ENCODE measurements around the gene HMGCS2. TPM values are rescaled to one million over a fixed set of nuclear protein-coding genes. Genes with fewer than 3 reads are reported as not detected.
A peak's percentile ranks its signal among the peaks of the same experiment; 100 is the strongest.

Gene HMGCS2
- polyA plus RNA-seq, 1 donor: 79.7 TPM

- no peak for DNase-seq
These were observed 5.8 kb downstream of the HMGCS2 start for GRCh38 chr1:119762953-119763352.

DNA sequence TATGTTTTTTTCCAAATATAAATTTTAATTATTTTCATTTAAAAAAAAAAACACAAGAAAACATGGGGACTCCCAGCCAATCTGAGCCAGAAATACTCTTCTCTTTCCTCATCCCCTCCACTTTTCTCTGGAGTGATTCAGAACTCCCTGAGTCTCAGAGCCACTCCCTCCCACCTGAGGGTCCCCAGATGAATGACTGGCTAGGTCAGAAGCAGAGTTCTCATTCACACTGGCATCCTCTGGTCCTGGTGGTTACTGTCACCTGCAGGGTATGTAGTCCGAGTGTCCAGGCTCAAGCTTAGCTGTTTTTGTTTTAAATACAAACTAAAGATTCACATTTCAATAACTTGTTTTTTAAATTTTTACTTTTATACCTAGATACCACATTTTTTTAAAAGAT, 6.3 kb downstream of the HMGCS2 start:
- DNase-seq: no peak

DNA sequence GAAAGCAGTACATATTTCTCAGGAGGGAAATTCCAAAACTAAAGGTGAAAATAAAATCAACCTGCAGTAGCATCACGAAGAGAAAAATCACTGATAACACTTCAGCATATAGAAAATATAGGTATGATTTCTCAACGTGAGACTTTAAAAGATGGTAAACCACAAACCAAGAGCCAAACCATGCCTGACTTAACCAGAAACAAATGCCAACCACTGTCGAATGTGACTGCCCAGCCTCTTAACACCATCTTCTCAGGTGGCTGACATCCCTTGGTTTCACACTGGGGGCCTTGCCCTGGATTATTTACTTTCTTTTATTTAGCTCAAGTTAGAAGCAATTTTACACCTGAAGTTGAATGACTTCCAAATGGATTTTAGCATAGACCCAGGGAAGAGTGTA, 10.1 kb downstream of the HMGCS2 start:
- DNase-seq: no peak

DNA sequence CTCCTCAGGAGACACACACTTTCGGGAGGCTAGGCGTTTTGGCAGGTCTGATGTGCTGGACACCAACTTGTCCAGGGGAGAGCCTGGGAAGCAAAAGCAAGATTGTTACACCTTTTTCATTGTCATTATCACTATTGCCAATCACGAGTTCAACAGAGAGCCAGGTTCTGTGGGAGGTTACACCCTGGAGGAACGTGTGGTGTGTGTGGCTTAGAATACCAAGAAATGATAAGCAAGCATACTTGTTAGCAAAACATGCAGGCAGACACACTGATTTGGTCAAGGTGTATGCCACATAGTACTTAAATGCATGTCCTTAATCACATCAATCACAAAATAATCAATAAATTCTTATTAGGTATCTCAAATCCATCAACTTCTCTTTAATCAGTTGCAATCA, 16.1 kb downstream of the HMGCS2 start:
- DNase-seq: no peak

GRCh38 chr1:119748040-119748439, 20.7 kb downstream of the HMGCS2 start:
- no peak for DNase-seq

GRCh38 chr1:119747451-119747850, 21.3 kb downstream of the HMGCS2 start:
- no peak for DNase-seq

DNA sequence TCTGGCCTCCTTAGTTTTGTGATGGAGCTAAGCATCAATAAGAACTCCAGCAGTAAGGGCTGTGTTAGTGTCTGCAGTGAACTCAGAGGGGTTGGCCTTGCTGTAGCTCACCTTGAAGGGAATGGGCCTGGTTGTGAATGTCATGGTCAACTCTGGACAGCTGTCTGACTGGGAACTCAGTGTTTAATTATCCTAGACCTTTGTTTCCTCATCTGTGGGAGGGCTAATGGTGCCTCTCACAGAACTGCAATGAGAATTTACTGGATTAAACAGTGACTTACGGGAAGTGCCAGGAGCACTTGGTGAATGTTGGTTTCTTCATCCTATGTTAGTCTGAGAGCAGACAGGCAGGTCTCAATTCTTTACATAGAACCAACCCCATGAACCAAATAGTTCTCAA, 23.7 kb downstream of the HMGCS2 start:
- no peak for DNase-seq

- no peak for DNase-seq
These were observed 24.1 kb downstream of the HMGCS2 start for GRCh38 chr1:119744598-119744942.

GRCh38 chr1:119743776-119744597, 24.7 kb downstream of the HMGCS2 start:
- DNase-seq: peak; percentile 86

- DNase-seq: no peak
These were observed 25.4 kb downstream of the HMGCS2 start for GRCh38 chr1:119743308-119743707.

DNA sequence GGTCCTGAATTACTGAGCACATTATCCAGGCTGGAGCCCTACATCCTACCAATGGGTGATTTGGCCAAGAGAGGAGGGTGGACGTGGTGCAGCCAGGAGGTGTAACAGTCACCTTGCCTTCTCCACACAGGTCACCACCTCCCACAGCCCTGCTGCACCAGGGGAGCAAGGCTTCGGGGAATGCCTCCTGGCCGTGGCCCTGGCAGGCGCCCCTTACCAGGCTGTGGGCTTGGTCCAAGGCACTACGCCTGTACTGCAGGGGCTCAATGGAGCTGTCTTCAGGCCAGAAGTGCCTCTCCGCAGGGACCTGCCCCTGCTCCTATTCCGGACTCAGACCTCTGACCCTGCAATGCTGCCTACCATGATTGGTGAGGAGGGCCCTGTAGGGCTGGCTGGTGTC, 26.0 kb downstream of the HMGCS2 start:
- DNase-seq: no peak

GRCh38 chr1:119742202-119742601, 26.5 kb downstream of the HMGCS2 start:
- DNase-seq: no peak

DNA sequence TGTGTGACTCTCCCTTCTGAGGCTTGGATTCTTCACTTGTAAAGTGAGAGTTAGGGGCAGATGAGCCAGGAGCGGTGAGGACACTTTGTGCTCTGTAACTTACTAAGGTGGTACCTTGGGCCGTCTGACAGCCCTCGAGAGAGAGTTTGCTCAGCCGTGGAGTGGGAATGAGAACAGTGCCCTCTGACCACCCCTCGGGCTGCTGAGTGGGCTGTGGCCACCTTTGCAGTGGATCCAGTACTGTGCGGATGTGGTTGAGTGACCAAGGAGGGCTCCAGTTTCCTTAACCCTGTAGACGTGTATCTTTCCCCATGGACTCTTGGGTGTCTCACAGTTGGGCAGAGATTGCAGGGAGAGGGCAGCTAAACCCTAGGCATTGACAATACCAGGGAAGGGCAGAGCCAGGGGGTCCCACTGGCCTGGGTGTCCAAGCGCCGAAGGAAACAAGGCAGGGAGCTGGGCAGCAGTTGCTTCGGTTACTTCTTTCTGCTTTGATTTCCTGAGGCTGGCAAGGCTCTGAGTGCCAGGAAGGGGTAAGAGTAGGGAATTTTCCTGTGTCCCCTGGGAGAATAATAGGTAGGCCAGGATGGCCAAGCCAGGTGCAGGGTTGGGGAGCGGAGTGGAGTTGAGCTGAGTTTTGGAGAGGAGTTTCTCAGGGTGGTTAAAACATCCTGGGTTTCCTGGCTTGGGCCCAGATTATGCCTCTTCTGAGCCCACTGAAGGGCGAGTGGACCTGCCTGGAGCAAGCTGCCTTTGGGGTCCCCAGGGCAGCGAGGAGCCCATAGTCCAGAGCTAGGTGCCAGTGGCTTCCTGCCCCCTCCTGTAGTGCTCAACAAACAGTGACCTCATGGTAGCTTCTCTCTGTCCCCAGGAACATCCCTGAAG, 27.6 kb downstream of the HMGCS2 start:
- DNase-seq: no peak

DNA sequence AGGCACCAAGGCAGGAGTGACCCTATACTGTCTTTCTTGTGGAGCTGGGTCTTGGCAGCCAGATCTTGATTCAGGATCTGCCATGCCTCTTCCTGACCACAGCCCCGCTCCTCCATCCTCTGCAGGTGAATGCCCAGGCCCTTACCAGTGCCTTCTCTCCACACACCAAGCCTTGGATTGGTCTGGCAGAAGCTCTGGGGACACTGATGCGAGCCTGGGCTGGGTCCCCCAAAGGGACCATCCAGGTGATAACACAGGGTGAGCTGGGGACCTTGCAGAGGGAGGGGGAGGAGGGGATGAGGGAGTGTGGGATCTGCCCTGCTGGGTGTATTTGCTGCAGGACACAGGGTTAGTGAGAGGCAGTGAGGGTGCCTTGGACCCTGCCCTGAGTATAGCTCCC, 28.4 kb downstream of the HMGCS2 start:
- DNase-seq: no peak

GRCh38 chr1:119739150-119739549, 29.6 kb downstream of the HMGCS2 start:
- no peak for DNase-seq

- no peak for DNase-seq
These were observed 30.5 kb downstream of the HMGCS2 start for GRCh38 chr1:119738100-119738720.

GRCh38 chr1:119737040-119737682, 31.5 kb downstream of the HMGCS2 start:
- no peak for DNase-seq

DNA sequence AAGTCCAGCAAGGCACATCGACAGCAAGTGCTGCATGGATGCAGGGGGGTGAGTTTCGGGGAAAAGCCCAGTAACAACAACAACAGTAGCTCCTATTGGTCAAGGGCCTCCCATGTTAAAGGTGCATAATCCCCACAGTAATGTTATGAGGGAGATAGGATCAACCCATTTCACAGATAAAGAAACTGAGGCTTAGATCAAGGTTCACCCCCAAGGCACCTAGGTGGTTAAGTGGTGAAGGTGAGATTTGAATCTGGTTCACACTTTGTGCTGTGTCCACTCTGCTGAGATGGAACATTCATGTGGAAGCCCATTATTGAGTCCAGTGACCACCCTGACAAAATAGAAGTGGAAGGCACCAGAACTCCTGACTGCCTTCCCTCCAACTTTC, 32.1 kb downstream of the HMGCS2 start:
- no peak for DNase-seq

GRCh38 chr1:119735217-119735616, 33.5 kb downstream of the HMGCS2 start:
- DNase-seq: no peak

DNA sequence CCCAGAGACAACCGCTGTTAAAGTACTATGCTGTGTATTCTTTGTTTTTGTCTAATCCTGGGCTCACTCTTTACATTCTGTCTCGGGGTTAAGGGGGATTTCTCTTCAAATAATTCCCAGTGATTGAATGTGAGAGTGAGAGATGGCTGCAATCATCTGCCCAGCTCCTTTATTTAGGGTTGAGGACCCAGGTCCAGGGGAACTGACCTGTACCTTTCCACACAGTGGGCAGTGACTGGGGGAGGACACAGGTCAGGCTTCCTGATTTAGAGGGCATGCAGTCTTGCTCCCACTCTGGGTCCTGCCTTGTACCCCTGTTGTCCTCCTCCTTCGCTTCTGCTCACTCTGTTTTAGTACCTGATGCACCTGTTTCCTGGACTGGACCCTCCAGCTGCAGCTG, 35.0 kb downstream of the HMGCS2 start:
- DNase-seq: no peak

GRCh38 chr1:119732465-119733168, 36.1 kb downstream of the HMGCS2 start:
- DNase-seq: no peak

All from left kidney (tissue), 2 donors.